Fibroblast of skin of right biceps (primary cell): ENCODE results near the gene OR7G3.
A peak's percentile ranks its signal among the peaks of the same experiment; 100 is the strongest.

ENCODE experiments used
- DNase-seq: peaks from one replicate; pipeline ENCODE4 v3.0.0-alpha.2; 2013

Gene OR7G3

GRCh38 chr19:9126900-9127405 is at the start of gene OR7G3:
OR7G3 (minus strand) TSS chr19:9126950; CDS start chr19:9126950, 0 bp downstream.
- DNase-seq: no peak

- no peak for DNase-seq
These were observed 48.6 kb upstream of the OR7G3 start for GRCh38 chr19:9175326-9175725.

GRCh38 chr19:9171393-9171991 is 44.7 kb upstream of the OR7G3 start:
- DNase-seq: no peak

GRCh38 chr19:9166846-9167245 is 40.1 kb upstream of the OR7G3 start:
- no peak for DNase-seq

- no peak for DNase-seq
These were observed 38.5 kb upstream of the OR7G3 start for GRCh38 chr19:9165261-9165660.

- no peak for DNase-seq
These were observed 34.7 kb upstream of the OR7G3 start for GRCh38 chr19:9161427-9161826.

- no peak for DNase-seq
These were observed 33.1 kb upstream of the OR7G3 start for GRCh38 chr19:9159891-9160290.

- no peak for DNase-seq
These were observed 29.6 kb upstream of the OR7G3 start for GRCh38 chr19:9156304-9156703.

- no peak for DNase-seq
These were observed 28.8 kb upstream of the OR7G3 start for GRCh38 chr19:9155591-9155990.

- DNase-seq: no peak
These were observed 24.6 kb upstream of the OR7G3 start for GRCh38 chr19:9151367-9151766.

GRCh38 chr19:9150650-9151049 is 23.9 kb upstream of the OR7G3 start:
- DNase-seq: no peak

GRCh38 chr19:9149997-9150396 is 23.2 kb upstream of the OR7G3 start:
- DNase-seq: no peak

- DNase-seq: no peak
These were observed 21.9 kb upstream of the OR7G3 start for GRCh38 chr19:9148697-9149096.

GRCh38 chr19:9146882-9147281 is 20.1 kb upstream of the OR7G3 start:
- DNase-seq: no peak

GRCh38 chr19:9144920-9145319 is 18.2 kb upstream of the OR7G3 start:
- DNase-seq: peak; percentile 13

GRCh38 chr19:9140159-9140874 is 13.6 kb upstream of the OR7G3 start, which contains the start of gene ZNF317:
ZNF317 (plus strand) TSS chr19:9140397; CDS start chr19:9156017, 15,620 bp downstream.
- peak; percentile 93 for DNase-seq

GRCh38 chr19:9139609-9140158 is 12.9 kb upstream of the OR7G3 start:
- DNase-seq: no peak

GRCh38 chr19:9132422-9132821 is 5.7 kb upstream of the OR7G3 start:
- no peak for DNase-seq

GRCh38 chr19:9130965-9131364 is 4.2 kb upstream of the OR7G3 start:
- DNase-seq: no peak

- peak; percentile 2 for DNase-seq
These were observed 1.4 kb upstream of the OR7G3 start for GRCh38 chr19:9128171-9128570.

- DNase-seq: no peak
These were observed 10.2 kb downstream of the OR7G3 start for GRCh38 chr19:9116547-9116946.

- DNase-seq: no peak
These were observed 11.4 kb downstream of the OR7G3 start, which contains the start of gene OR7G1 for GRCh38 chr19:9115307-9115813. OR7G1 (minus strand) TSS chr19:9115763; CDS start chr19:9115763, 0 bp downstream.

GRCh38 chr19:9109959-9110358 is 16.8 kb downstream of the OR7G3 start:
- DNase-seq: no peak

- DNase-seq: no peak
These were observed 19.4 kb downstream of the OR7G3 start, which contains the start of gene OR7G2 for GRCh38 chr19:9107375-9107774. OR7G2 (minus strand) TSS chr19:9107475; CDS start chr19:9103243, 4,232 bp downstream.
